ENCODE measurements around the gene HDAC3.

Gene HDAC3

DNA sequence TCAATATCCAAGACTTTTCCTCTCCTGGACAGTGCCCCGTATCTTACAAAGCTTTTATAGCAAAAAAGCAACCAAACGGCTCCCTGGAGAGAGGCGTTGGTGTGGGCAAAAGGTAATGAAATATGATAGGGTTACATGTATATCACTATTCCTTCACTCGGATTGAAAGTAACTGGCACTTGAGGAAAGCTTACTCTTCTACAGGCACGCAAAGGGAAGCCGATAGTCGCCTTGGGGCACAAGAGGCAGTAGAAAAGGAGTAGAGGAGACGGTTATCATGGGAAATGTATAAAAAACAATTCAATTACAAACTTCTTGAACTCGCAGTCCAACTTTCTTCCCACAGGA is 19.0 kb downstream of the HDAC3 start (continued):
- TF ChIP-seq ZNF155 (tag by site-specific recombination; IDR thresholded peaks at IDR 0.05) (no peak), ZSCAN23 (tag by site-specific recombination; IDR thresholded peaks at IDR 0.05) (no peak), ZIC2 (tag by site-specific recombination; IDR thresholded peaks at IDR 0.05) (no peak), ZNF133 (tag by site-specific recombination; IDR thresholded peaks at IDR 0.05) (no peak), ZNF571 (tag by site-specific recombination; IDR thresholded peaks at IDR 0.05) (no peak), ZNF660 (tag by site-specific recombination; IDR thresholded peaks at IDR 0.05) (peak; percentile 67), OVOL3 (tag by site-specific recombination; IDR thresholded peaks at IDR 0.05) (peak; percentile 69; the same call in 1 of the 2 replicates), GLI4 (tag by site-specific recombination; IDR thresholded peaks at IDR 0.05) (no peak), ZNF521 (tag by site-specific recombination; IDR thresholded peaks at IDR 0.05) (no peak), ZFP41 (tag by site-specific recombination; IDR thresholded peaks at IDR 0.05; ENCODE audit: borderline replicate concordance) (no peak), KLF1 (tag by site-specific recombination; IDR thresholded peaks at IDR 0.05) (no peak), ZBTB20 (tag by site-specific recombination; IDR thresholded peaks at IDR 0.05) (0 out of 2 replicates have a peak, but pooled peaks have one; percentile 29), SCRT2 (tag by site-specific recombination; IDR thresholded peaks at IDR 0.05) (no peak), EGR2 (tag by site-specific recombination; IDR thresholded peaks at IDR 0.05; ENCODE audit: low read depth) (peak; percentile 66), SETDB1 (IDR thresholded peaks at IDR 0.05; ENCODE audit: insufficient read length, low read length) (no peak), ZSCAN16 (tag by site-specific recombination; IDR thresholded peaks at IDR 0.05) (no peak; the same call in 1 of the 2 replicates), ZNF677 (tag by site-specific recombination; IDR thresholded peaks at IDR 0.05) (no peak), ZNF555 (tag by site-specific recombination; conservative IDR thresholded peaks at IDR 0.05) (no peak)
- TF ChIP-seq, protein P1, sequence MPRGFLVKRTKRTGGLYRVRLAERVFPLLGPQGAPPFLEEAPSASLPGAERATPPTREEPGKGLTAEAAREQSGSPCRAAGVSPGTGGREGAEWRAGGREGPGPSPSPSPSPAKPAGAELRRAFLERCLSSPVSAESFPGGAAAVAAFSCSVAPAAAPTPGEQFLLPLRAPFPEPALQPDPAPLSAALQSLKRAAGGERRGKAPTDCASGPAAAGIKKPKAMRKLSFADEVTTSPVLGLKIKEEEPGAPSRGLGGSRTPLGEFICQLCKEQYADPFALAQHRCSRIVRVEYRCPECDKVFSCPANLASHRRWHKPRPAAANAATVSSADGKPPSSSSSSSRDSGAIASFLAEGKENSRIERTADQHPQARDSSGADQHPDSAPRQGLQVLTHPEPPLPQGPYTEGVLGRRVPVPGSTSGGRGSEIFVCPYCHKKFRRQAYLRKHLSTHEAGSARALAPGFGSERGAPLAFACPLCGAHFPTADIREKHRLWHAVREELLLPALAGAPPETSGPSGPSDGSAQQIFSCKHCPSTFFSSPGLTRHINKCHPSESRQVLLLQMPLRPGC (tag by site-specific recombination; IDR thresholded peaks at IDR 0.05): peak; percentile 75
- TF ChIP-seq, protein P2, sequence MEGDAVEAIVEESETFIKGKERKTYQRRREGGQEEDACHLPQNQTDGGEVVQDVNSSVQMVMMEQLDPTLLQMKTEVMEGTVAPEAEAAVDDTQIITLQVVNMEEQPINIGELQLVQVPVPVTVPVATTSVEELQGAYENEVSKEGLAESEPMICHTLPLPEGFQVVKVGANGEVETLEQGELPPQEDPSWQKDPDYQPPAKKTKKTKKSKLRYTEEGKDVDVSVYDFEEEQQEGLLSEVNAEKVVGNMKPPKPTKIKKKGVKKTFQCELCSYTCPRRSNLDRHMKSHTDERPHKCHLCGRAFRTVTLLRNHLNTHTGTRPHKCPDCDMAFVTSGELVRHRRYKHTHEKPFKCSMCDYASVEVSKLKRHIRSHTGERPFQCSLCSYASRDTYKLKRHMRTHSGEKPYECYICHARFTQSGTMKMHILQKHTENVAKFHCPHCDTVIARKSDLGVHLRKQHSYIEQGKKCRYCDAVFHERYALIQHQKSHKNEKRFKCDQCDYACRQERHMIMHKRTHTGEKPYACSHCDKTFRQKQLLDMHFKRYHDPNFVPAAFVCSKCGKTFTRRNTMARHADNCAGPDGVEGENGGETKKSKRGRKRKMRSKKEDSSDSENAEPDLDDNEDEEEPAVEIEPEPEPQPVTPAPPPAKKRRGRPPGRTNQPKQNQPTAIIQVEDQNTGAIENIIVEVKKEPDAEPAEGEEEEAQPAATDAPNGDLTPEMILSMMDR (tag by site-specific recombination; IDR thresholded peaks at IDR 0.05): no peak
- TF ChIP-seq, protein P3, sequence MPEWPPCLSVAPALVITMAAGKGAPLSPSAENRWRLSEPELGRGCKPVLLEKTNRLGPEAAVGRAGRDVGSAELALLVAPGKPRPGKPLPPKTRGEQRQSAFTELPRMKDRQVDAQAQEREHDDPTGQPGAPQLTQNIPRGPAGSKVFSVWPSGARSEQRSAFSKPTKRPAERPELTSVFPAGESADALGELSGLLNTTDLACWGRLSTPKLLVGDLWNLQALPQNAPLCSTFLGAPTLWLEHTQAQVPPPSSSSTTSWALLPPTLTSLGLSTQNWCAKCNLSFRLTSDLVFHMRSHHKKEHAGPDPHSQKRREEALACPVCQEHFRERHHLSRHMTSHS (tag by site-specific recombination; IDR thresholded peaks at IDR 0.05): no peak
- TF ChIP-seq, protein P4, sequence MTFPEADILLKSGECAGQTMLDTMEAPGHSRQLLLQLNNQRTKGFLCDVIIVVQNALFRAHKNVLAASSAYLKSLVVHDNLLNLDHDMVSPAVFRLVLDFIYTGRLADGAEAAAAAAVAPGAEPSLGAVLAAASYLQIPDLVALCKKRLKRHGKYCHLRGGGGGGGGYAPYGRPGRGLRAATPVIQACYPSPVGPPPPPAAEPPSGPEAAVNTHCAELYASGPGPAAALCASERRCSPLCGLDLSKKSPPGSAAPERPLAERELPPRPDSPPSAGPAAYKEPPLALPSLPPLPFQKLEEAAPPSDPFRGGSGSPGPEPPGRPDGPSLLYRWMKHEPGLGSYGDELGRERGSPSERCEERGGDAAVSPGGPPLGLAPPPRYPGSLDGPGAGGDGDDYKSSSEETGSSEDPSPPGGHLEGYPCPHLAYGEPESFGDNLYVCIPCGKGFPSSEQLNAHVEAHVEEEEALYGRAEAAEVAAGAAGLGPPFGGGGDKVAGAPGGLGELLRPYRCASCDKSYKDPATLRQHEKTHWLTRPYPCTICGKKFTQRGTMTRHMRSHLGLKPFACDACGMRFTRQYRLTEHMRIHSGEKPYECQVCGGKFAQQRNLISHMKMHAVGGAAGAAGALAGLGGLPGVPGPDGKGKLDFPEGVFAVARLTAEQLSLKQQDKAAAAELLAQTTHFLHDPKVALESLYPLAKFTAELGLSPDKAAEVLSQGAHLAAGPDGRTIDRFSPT (tag by site-specific recombination; IDR thresholded peaks at IDR 0.05): no peak
- TF ChIP-seq, protein P5, sequence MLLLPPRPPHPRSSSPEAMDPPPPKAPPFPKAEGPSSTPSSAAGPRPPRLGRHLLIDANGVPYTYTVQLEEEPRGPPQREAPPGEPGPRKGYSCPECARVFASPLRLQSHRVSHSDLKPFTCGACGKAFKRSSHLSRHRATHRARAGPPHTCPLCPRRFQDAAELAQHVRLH (tag by site-specific recombination; IDR thresholded peaks at IDR 0.05): no peak
- TF ChIP-seq, protein P6, sequence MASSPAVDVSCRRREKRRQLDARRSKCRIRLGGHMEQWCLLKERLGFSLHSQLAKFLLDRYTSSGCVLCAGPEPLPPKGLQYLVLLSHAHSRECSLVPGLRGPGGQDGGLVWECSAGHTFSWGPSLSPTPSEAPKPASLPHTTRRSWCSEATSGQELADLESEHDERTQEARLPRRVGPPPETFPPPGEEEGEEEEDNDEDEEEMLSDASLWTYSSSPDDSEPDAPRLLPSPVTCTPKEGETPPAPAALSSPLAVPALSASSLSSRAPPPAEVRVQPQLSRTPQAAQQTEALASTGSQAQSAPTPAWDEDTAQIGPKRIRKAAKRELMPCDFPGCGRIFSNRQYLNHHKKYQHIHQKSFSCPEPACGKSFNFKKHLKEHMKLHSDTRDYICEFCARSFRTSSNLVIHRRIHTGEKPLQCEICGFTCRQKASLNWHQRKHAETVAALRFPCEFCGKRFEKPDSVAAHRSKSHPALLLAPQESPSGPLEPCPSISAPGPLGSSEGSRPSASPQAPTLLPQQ (tag by site-specific recombination; IDR thresholded peaks at IDR 0.05): no peak
- TF ChIP-seq, protein P7, sequence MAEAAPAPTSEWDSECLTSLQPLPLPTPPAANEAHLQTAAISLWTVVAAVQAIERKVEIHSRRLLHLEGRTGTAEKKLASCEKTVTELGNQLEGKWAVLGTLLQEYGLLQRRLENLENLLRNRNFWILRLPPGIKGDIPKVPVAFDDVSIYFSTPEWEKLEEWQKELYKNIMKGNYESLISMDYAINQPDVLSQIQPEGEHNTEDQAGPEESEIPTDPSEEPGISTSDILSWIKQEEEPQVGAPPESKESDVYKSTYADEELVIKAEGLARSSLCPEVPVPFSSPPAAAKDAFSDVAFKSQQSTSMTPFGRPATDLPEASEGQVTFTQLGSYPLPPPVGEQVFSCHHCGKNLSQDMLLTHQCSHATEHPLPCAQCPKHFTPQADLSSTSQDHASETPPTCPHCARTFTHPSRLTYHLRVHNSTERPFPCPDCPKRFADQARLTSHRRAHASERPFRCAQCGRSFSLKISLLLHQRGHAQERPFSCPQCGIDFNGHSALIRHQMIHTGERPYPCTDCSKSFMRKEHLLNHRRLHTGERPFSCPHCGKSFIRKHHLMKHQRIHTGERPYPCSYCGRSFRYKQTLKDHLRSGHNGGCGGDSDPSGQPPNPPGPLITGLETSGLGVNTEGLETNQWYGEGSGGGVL (tag by site-specific recombination; IDR thresholded peaks at IDR 0.05): no peak
- TF ChIP-seq, protein P8, sequence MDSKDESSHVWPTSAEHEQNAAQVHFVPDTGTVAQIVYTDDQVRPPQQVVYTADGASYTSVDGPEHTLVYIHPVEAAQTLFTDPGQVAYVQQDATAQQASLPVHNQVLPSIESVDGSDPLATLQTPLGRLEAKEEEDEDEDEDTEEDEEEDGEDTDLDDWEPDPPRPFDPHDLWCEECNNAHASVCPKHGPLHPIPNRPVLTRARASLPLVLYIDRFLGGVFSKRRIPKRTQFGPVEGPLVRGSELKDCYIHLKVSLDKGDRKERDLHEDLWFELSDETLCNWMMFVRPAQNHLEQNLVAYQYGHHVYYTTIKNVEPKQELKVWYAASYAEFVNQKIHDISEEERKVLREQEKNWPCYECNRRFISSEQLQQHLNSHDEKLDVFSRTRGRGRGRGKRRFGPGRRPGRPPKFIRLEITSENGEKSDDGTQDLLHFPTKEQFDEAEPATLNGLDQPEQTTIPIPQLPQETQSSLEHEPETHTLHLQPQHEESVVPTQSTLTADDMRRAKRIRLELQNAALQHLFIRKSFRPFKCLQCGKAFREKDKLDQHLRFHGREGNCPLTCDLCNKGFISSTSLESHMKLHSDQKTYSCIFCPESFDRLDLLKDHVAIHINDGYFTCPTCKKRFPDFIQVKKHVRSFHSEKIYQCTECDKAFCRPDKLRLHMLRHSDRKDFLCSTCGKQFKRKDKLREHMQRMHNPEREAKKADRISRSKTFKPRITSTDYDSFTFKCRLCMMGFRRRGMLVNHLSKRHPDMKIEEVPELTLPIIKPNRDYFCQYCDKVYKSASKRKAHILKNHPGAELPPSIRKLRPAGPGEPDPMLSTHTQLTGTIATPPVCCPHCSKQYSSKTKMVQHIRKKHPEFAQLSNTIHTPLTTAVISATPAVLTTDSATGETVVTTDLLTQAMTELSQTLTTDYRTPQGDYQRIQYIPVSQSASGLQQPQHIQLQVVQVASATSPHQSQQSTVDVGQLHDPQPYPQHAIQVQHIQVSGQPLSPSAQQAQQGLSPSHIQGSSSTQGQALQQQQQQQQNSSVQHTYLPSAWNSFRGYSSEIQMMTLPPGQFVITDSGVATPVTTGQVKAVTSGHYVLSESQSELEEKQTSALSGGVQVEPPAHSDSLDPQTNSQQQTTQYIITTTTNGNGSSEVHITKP (tag by site-specific recombination; IDR thresholded peaks at IDR 0.05): no peak

Data from HEK293 (cell line).